NCI-H1417 (cell line): ENCODE results near the gene TTC6.

Experiments
- DNase-seq, 3 experiments: peaks; one replicate each; lab custom pipeline; 2025; lab: John Stamatoyannopoulos, UW

Gene TTC6

GRCh38 chr14:37597914-37598746, 2.7 kb downstream of the TTC6 start:
- peak; percentile 61 to 87 (median 87) for DNase-seq

- DNase-seq: peak; percentile 48 to 88 (median 87)
Measured at GRCh38 chr14:37598747-37599506, 3.5 kb downstream of the TTC6 start.

- peak; percentile 69 to 96 (median 89) for DNase-seq
Measured at GRCh38 chr14:37599507-37600368, 4.3 kb downstream of the TTC6 start.

- no peak for DNase-seq
Measured at GRCh38 chr14:37600880-37601741, 5.7 kb downstream of the TTC6 start.

- no peak for DNase-seq
Measured at GRCh38 chr14:37601865-37602264, 6.4 kb downstream of the TTC6 start.

GRCh38 chr14:37602605-37603453, 7.4 kb downstream of the TTC6 start:
- no peak for DNase-seq

GRCh38 chr14:37603688-37604251, 8.3 kb downstream of the TTC6 start:
- no peak for DNase-seq

- no peak for DNase-seq
Measured at GRCh38 chr14:37606678-37607077, 11.2 kb downstream of the TTC6 start.

- DNase-seq: no peak
Measured at GRCh38 chr14:37608649-37609048, 13.2 kb downstream of the TTC6 start.

GRCh38 chr14:37610945-37611523, 15.6 kb downstream of the TTC6 start:
- DNase-seq: no peak

GRCh38 chr14:37615582-37616289, 20.3 kb downstream of the TTC6 start:
- DNase-seq: no peak

- no peak for DNase-seq
Measured at GRCh38 chr14:37616853-37617252, 21.4 kb downstream of the TTC6 start.

- DNase-seq: no peak
Measured at GRCh38 chr14:37617864-37618365, 22.5 kb downstream of the TTC6 start.

- no peak for DNase-seq
Measured at GRCh38 chr14:37618498-37619028, 23.1 kb downstream of the TTC6 start.

GRCh38 chr14:37620856-37621255, 25.4 kb downstream of the TTC6 start:
- DNase-seq: no peak

- DNase-seq: no peak
Measured at GRCh38 chr14:37622231-37622923, 26.9 kb downstream of the TTC6 start.

GRCh38 chr14:37623426-37623951, 28.1 kb downstream of the TTC6 start:
- DNase-seq: no peak

- DNase-seq: no peak
Measured at GRCh38 chr14:37623971-37624370, 28.5 kb downstream of the TTC6 start.
